ENCODE data around the gene CREBZF.

- TF ChIP-seq POLR2A (IDR thresholded peaks at IDR 0.05; ENCODE audit: low read length) (no peak), GATA1 (IDR thresholded peaks at IDR 0.05; ENCODE audit: low read depth, low read length) (no peak)
Observed at GRCh38 chr11:85643191-85643614, 21.7 kb downstream of the CREBZF start.

Data from erythroblast (primary cell).